ENCODE results near the gene RBCK1. TPM values are rescaled to one million over a fixed set of nuclear protein-coding genes. Genes with fewer than 3 reads are reported as not detected.
A peak's percentile ranks its signal among the peaks of the same experiment; 100 is the strongest.

Gene RBCK1
- total and polyA plus RNA-seq, 9 of the 15 experiments (the other 6 are each of a cell fraction or from before 2014, with no cell fraction given) = 5.9 to 59.3 (median 26.5) TPM

DNA sequence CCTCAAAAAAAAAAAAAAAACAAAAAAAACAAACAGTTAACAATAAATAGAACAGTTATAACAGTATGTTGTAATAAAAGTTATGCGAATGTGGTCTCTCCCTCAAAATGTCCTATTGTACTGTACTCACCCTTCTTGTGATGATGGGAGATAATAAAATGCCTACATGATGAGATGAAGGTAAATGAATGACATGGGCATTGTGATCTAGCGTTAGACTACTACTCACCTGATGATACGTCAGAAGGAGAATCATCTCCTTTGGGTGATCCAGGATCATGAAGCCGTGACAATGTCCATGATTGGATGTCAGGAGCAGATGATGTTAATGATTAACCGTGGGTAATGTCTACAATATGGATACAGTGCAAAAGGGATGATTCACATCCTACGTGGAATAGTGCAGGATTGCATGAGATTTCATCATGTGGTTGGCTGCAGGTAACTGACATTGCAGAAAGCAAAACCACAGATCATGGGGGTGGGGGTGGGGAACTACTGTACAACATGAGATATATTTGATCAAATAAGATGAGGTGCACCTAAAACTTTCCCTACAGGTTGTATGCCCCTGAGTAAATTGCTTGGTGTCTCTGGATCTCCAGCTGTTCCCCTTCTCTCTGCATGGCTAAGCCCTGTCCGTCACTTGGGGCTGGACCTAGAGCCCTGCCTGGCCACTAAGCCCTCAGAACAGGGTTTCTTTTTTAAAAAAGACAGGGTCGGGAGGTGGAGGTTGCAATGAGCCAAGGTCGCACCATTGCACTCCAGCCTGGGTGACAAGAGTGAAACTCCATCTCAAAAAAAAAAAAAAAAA lies 6.2 kb upstream of the RBCK1 start (continued):
- TF ChIP-seq RBM15 (IDR thresholded peaks at IDR 0.05; ENCODE audit: insufficient read depth, low read length) = no peak
- no peak for TF ChIP-seq SAFB2 (IDR thresholded peaks at IDR 0.05; ENCODE audit: borderline replicate concordance, low read depth, low read length, severe bottlenecking)
- TF ChIP-seq, protein P1, sequence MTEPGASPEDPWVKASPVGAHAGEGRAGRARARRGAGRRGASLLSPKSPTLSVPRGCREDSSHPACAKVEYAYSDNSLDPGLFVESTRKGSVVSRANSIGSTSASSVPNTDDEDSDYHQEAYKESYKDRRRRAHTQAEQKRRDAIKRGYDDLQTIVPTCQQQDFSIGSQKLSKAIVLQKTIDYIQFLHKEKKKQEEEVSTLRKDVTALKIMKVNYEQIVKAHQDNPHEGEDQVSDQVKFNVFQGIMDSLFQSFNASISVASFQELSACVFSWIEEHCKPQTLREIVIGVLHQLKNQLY (CRISPR knock-in tag; conservative IDR thresholded peaks at IDR 0.05) = no peak
- TF ChIP-seq, protein P2, sequence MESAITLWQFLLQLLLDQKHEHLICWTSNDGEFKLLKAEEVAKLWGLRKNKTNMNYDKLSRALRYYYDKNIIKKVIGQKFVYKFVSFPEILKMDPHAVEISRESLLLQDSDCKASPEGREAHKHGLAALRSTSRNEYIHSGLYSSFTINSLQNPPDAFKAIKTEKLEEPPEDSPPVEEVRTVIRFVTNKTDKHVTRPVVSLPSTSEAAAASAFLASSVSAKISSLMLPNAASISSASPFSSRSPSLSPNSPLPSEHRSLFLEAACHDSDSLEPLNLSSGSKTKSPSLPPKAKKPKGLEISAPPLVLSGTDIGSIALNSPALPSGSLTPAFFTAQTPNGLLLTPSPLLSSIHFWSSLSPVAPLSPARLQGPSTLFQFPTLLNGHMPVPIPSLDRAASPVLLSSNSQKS (CRISPR knock-in tag; IDR thresholded peaks at IDR 0.05) = no peak
- TF ChIP-seq TAF9B (IDR thresholded peaks at IDR 0.05; ENCODE audit: partially characterized antibody) = peak; percentile 31
- TF ChIP-seq FOXA1 (IDR thresholded peaks at IDR 0.05; ENCODE audit: borderline replicate concordance) = no peak
- peak; percentile 42; the same call in 1 of the 2 replicates for TF ChIP-seq ZNF316 (IDR thresholded peaks at IDR 0.05)
- TF ChIP-seq, protein P3, sequence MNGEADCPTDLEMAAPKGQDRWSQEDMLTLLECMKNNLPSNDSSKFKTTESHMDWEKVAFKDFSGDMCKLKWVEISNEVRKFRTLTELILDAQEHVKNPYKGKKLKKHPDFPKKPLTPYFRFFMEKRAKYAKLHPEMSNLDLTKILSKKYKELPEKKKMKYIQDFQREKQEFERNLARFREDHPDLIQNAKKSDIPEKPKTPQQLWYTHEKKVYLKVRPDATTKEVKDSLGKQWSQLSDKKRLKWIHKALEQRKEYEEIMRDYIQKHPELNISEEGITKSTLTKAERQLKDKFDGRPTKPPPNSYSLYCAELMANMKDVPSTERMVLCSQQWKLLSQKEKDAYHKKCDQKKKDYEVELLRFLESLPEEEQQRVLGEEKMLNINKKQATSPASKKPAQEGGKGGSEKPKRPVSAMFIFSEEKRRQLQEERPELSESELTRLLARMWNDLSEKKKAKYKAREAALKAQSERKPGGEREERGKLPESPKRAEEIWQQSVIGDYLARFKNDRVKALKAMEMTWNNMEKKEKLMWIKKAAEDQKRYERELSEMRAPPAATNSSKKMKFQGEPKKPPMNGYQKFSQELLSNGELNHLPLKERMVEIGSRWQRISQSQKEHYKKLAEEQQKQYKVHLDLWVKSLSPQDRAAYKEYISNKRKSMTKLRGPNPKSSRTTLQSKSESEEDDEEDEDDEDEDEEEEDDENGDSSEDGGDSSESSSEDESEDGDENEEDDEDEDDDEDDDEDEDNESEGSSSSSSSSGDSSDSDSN (IDR thresholded peaks at IDR 0.05; ENCODE audit: borderline replicate concordance in 1 of 2, low read depth in 2 of 2, low read length in 2 of 2) = no peak
- TF ChIP-seq KAT2B (IDR thresholded peaks at IDR 0.05; ENCODE audit: low read depth, low read length) = no peak
- no peak for TF ChIP-seq WHSC1 (IDR thresholded peaks at IDR 0.05; ENCODE audit: low read length)
- no peak for TF ChIP-seq ZNF124 (CRISPR knock-in tag; IDR thresholded peaks at IDR 0.05)
- no peak for TF ChIP-seq CCNT2 (IDR thresholded peaks at IDR 0.05; ENCODE audit: borderline replicate concordance, extremely low read depth, insufficient read length, low read depth, low read length)
- no peak for TF ChIP-seq HNRNPL (IDR thresholded peaks at IDR 0.05; ENCODE audit: low read depth, low read length)
- peak; percentile 34; the same call in 1 of the 2 replicates for TF ChIP-seq MEF2D (tag; conservative IDR thresholded peaks at IDR 0.05; ENCODE audit: low read depth)
- no peak for TF ChIP-seq HDGF (IDR thresholded peaks at IDR 0.05)
- TF ChIP-seq ESRRA (IDR thresholded peaks at IDR 0.05; ENCODE audit: borderline replicate concordance, low read depth) = peak; percentile 96; the same call in 1 of the 2 replicates
- TF ChIP-seq, protein P4, sequence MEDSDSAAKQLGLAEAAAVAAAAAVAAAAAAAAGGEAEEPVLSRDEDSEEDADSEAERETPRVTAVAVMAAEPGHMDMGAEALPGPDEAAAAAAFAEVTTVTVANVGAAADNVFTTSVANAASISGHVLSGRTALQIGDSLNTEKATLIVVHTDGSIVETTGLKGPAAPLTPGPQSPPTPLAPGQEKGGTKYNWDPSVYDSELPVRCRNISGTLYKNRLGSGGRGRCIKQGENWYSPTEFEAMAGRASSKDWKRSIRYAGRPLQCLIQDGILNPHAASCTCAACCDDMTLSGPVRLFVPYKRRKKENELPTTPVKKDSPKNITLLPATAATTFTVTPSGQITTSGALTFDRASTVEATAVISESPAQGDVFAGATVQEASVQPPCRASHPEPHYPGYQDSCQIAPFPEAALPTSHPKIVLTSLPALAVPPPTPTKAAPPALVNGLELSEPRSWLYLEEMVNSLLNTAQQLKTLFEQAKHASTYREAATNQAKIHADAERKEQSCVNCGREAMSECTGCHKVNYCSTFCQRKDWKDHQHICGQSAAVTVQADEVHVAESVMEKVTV (CRISPR knock-in tag; IDR thresholded peaks at IDR 0.05) = no peak
- 0 out of 2 replicates have a peak, but pooled peaks have one; percentile 45 for TF ChIP-seq GATAD2A (IDR thresholded peaks at IDR 0.05)
- no peak for TF ChIP-seq SIN3A (IDR thresholded peaks at IDR 0.05; ENCODE audit: borderline replicate concordance in 2 of 2, control insufficient read depth in 1 of 2, low read depth in 2 of 2, low read length in 2 of 2)
- TF ChIP-seq, protein P5, sequence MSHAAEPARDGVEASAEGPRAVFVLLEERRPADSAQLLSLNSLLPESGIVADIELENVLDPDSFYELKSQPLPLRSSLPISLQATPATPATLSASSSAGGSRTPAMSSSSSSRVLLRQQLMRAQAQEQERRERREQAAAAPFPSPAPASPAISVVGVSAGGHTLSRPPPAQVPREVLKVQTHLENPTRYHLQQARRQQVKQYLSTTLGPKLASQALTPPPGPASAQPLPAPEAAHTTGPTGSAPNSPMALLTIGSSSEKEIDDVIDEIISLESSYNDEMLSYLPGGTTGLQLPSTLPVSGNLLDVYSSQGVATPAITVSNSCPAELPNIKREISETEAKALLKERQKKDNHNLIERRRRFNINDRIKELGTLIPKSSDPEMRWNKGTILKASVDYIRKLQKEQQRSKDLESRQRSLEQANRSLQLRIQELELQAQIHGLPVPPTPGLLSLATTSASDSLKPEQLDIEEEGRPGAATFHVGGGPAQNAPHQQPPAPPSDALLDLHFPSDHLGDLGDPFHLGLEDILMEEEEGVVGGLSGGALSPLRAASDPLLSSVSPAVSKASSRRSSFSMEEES (CRISPR knock-in tag; IDR thresholded peaks at IDR 0.05) = no peak
